HG02870 (cell line): ENCODE results near the gene MAGI1.
A peak's percentile ranks its signal among the peaks of the same experiment; 100 is the strongest.
"Not testable (repeated sequence)": the region's sequence is repeated elsewhere in the genome, so short reads cannot be mapped to it uniquely, and the experiment has no call there.

ENCODE experiments used
- ATAC-seq: cut with Tn5 transposase; IDR thresholded peaks from one replicate; pipeline ENCODE4 v1.9.1; 2021; ENCODE audit warnings: mild to moderate bottlenecking, moderate library complexity; ENCODE audit not compliant: unreplicated experiment

The MAGI1 gene

DNA sequence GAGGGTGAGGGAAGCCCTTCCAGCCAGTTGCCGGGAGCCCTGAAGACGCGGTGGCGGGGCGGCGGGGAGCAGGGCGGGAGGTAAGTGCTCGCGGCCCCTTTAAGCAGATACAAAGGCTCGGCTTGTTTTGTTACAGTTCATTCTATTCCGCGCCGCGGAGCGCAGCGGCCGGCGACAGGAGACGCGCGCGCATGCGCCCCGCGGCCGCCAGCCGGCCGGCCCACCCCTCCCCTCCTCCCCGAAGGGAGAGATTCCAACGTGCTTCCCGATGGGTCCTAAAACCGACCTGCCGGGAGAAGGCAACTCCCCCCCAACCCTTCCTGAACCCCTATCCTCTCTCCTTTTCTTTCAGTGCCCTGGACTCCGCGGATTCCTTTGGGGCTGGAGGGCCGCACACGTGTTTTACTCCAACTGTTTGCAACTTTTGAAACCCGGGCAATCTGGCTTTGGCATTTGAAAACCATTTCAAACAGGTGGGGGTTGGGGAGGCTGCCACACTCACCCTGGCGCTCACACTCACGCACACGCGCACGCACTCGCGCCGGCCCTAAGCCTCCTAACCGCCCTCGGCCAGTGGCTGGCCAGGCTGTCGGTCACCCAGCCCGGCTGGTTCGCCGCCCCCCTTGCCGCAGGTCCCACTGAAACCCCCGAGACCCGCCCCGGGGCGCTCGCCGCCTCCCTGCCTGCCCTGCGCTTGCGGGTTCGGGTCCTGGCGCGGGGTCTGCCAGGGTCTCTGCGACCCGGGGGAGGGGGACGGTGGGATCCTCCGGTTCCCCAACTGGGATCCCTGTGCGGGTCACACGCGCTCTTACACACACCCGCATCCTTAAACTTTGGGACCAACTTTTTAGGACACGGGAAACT is at the start of gene MAGI1:
MAGI1 (minus strand) TSS at position 193 of the 864 bp plus-strand sequence. CDS start 610 bp downstream, outside the sequence.
- peak; percentile 90 for ATAC-seq

DNA sequence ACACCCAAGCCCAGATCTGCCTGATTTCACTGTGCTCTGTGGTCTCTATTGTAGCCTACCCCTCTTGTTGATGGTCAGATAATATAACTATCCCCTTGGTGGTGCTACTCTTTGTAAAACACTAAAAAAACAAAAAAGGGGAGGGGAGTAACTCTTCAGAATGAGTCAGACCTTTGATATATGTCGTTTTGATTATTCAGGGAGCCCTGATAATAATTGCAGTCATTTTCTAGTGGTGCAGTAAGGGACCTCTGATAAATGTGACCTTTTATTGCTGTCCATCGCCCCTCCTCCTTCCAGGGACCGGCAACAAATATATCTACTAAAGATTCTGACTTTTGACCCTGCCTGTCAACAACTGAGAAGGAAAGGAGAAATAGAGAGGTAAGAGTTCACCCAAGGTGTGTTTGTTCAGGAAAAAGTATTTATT is 45.1 kb upstream of the MAGI1 start:
- no peak for ATAC-seq

DNA sequence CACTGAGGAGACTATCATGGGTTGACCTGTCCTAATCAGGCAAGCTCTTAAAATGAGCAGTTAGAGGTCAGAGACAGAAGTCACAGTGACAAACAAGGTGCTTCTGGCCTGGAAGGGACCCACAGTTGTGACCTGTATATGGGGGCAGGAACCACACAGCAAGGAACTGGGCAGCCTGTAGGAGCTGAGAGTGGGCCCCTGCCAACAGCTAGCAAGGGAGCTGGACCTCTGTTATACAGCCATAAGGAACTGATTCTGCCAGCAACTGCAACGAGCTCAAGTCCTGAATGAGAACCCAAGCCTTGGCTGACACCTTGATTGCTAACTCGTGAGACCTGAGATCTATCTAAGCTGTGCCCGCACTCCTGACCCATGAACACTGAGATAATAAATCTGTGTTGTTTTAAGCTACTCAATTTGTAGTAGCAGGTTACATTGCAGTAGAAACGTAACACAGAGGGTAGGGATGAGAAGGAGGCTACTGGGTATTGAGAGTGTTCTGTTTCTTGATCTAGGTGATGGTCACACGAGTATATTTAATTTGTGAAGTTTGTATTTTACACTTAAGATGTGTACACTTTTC is 44.5 kb upstream of the MAGI1 start:
- no peak for ATAC-seq

DNA sequence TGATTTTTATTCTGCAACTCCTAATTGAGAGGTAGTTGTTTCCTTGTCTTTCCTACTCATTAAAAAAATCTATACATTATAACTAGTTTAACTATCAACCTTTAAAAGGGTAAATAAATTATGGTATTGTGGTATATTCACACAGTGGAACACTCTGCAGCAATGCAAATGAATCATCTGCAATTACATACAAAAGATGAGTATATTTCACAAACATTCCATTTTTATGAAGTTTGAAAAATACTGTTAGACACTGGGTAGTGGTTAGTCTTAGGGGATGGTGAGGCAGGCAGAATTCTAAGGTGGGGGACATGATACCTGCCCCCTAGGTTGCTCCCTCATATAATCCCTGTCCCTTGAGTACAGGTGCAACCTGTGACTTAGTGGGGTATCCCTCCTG is 44.0 kb upstream of the MAGI1 start:
- no peak for ATAC-seq

DNA sequence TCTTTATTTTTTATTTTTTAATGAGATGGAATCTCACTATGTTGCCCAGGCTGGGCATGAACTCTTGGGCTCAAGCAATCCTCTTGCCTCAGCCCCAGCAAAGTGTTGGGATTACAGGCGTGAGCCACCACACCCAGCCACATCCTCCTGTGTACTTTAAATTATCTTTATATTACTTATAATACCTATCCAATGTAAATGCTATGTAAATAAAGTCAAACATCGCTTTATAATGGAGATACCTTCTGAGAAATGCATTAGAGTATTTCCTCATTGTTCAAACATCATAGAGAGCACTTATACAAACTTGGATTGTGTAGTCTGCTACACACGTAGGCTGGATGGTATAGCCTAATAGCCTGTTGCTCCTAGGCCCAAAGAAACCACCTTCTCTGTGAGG is 41.4 kb upstream of the MAGI1 start:
- no peak for ATAC-seq

DNA sequence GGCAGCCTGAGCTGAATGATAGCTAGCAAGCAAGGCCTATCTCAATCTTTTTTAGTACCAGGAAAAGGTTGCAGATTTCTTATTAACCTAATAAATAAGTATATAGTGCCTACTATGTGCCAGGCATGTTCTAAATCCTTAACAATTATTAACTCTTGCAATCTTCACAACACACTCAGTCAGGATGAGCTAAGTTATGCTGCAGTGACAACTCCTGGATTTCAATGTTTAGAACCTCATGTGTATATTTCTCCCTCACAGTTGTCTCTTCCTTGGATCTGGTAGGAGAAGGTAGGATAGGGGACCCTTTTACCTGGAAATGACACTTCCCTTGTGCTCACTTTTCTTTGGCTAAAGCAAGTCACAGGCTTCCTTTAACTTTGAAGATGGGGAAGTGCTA is 39.3 kb upstream of the MAGI1 start:
- no peak for ATAC-seq

DNA sequence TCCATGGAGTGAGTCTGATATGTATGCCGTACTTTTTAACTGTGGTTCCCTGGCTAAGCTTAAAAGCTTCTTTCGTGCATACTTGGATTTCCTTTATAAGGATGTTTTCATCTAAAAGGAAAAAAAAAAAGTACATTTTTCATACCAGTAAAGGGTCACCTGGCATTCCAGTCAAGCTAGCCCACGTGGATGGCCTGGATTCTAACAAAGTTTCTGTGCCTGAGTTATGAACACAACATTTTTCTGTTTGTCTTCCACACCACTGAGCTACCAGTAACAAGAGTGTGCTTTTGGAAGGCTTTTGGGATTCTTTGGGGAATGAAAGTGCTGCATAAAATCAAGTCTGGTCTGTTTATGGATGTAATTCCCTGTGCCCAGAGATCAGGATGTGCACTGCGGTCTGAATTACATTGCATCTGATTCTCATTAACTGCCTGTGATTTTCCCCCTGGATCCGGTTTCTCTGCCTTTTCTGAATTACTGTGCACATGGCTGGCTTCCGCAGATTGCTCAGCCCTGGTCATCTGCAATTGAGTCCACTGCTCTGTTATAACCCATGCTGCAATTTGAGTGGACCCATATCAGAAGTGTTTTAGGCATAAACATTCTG is 38.2 kb upstream of the MAGI1 start:
- no peak for ATAC-seq

DNA sequence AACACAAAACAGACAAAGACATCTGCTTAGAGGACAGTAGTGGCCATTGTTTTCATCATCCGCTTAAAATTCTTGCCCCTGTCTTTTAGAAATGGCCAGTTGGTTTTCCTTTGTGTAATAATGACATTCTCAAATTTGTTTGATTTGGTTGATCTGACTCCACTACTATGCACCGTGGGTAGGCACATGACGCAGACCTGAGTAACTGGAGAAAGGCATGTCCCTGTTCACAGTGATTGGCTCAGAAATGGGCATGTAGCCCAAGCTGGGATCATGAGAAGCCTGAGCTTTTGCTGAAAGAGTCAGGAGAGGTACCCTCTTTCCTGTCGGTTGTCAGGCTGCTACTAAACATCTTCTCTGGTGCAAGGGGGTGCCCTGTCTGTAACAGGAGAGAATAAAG is 36.6 kb upstream of the MAGI1 start:
- ATAC-seq = no peak

DNA sequence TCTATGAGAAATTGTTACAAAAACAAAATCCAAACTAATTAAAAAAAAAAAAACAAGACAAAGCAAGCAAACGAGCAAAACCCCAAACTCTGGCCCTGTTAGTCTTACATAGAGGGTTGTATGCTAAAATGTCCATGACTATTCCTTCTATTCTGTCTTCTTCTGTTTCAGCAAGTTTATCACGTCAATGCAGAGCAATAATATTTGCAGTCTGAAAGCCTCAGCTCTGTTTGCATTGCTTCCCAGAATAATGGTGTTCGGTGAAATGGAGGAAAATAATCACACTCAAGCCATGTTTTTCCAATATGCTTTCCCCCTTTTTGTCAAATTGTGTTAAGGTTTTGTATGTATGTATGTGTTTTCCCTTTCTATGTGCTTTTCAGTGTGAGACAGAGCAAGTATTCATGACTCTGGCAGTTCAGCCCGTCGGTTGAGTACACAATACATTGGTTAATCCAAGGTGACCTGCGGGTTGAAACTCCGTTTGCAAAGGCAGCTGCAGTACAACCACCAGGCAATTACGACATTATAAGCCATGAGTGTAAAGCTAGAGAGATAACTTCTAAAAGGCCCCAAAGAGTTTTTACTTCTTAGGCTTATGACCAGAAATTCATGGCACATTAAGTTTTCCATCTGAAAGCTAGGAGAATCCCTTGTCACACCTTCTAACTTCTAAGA is 34.9 kb upstream of the MAGI1 start:
- no peak for ATAC-seq

DNA sequence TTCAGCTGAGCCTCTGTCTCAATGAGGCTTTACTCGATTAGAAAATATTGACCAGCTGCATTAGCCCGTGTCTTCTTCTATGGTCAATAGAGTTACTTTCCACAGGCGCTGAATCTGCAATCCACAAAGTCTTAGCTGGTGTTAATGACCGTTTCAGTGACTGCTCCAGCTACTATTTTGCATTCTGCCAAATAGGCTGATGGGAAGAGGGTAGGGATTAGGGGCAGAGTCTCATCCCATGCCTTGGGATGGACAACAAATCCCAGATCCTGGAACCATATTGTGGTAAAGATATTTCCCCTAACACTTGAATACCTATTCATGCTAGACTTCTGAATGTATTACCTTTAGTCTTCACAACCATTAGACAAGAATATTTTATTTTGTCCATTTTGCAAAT is 29.5 kb upstream of the MAGI1 start:
- ATAC-seq = no peak

DNA sequence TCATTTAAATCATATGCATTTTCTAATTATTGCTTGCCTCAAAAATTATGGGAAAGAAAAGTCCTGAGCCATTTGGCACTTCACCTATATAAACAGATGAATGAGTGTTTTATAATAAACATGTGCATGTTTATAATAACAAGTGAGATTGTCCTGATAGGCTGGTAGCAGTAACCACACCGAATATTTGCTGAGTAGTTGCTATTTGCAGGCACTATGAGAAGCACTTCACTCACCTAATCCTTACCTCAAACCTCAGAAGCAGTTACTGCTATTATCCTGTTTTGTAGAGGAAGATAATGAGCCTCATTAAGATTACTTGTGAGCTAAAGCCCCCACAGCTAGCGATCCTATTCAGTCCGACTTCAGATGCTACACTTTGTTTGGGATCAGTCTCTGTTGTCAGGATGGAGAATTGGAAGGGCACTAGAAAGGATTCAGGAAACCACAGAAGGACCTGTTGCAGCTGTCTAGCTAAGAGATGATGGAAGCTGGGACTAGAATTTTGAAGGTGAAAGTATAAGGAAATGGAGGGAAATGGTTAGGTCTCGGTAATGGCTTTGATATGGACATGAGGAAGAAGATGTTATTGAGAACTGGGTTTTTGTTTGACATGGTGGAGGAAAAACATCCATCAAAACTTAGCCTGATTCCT is 28.4 kb upstream of the MAGI1 start:
- no peak for ATAC-seq

DNA sequence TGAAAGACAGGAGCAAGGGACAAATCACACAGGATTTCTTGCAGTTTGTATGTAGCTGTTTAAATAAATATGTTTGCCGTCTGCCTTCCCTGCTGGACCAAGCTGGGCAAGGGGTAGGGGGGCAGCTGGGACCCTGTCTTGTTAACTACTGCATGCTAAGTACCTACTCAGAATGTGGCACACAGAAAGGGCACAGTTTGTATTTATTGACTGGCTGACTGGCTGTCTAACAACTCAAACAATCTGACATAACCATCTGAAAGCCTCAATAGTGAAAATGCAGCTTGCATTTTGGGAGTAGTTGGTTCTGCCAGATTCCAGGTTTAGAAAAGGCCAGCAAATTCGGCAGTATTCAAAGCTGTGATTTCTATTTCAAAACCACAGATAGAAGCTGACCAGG is 16.6 kb upstream of the MAGI1 start:
- no peak for ATAC-seq

DNA sequence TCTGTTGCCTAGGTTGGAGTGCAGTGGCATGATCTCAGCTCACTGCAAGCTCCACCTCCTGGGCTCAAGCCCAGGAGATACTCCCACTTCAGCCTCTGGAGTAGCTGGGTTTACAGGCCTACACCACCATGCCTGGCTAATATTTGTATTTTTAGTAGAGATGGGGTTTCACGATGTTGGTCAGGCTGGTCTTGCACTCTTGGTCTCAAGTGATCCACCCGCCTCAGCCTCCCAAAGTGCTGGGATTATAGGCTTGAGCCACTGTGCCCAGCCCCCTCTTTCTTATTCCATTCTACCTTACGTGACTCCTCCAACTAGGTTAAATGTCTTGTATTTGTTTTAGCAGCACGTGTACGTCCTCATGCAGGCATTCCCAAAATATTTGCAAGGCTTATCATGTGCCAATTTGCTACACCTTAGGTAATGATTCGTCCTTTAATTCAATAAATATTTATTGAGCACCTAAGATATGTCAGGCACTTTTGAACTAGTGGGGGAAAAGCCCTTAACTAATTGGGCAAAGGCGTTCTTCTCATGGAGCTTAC is 14.9 kb upstream of the MAGI1 start:
- ATAC-seq = no peak

DNA sequence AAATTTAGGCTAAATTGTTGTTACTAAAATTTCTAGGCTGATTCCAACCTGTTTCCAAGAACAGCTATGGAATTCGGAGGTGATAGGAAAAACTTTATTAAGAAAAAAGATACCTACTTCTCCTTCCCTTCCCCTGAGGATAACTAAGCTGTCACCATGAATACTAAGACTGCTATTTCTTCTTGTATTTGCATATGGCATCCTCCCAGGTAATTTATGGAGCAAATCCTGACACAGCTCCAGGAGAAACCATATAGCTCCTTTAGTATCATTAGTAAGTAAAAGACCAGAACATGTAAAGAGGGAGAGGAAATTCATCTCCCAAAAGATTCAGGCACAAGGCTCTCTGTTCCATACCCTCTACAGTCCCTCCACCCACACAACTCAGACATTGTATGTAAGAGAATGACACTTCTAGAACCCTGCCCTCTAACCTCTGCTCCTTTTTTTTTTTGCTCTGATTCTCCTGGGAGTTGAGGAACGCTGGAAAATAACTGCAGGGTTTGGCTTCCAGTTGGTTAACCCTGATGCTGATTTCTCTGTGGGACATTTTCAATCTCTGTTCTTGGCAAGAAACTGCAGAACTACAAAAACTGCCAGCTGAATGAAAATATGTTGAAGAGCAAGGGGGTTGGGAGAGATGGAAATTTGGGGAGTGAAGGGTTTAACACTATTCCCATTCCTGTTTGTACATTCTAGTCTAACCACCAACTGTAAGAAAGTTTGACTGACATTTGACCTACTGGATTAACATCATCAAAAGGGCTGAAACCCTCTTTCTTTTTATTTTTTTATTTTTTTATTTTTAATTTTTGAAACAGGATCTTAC is 14.2 kb upstream of the MAGI1 start:
- no peak for ATAC-seq

DNA sequence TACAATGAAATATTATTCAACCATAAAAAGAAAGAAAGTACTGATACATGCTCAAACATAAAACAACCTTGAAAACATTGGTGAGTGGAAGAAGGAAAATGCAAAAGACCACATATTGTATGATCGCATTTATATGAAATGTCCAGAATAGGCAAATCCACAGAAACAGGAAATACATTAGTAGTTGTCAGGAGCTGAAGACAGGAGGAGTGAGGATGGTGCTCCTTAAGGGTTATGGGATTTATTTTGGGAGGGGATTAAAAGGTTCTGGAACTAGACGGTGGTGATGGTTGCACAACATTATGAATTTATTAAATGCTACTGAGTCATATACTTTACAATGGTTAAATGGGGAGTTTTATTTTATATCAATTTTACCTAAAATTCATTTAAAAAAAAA is 12.1 kb upstream of the MAGI1 start:
- ATAC-seq = no peak

DNA sequence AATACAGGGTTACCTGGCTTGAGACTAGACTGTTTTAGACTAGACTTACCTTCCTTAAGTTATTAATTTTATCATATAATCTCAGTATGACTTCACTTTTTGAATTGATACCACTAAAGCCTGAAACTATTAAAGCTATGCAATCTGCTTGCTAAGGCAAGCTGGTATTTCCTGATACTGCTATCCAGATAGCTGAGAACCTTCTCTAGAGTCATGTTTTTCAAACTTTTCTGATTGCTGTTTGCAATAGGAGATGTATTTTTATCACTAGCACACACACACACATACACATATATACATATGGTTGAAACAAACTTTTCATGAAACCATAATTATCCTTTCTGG is 9.3 kb upstream of the MAGI1 start:
- ATAC-seq = no peak

DNA sequence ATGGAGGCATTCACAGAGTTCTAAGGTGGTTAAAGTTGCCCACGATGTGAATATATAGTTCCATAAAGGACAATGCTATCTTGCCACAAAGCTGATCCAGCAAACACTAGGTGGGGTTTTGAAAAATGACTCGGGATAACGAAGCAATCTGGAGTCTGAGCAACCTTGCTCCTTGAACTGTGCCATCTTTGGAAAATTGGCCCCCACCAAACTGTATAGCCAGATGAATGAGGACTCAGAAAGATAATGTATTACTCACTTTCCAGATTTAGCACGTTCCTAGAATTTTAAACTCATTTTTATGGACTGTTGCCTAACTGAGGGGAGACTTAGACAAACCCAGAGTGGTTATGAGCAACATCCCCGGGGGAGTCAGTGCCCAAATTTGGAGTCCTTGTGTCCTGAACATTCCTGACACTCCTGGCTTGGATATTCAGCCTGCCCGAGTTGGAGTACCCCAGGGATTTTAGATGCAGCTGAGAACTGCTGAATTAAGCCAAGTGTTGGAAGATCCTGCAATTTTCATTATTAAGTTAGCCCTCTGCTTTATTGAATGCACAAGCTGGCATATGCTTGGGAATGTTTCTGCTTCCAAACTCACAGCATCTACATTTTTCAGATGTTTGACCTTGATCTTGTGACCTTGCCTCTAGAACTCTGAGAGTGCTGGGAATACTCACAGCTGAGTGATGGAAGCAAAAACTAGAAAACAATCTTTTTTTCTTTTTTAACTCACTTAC is 8.8 kb upstream of the MAGI1 start:
- no peak for ATAC-seq

DNA sequence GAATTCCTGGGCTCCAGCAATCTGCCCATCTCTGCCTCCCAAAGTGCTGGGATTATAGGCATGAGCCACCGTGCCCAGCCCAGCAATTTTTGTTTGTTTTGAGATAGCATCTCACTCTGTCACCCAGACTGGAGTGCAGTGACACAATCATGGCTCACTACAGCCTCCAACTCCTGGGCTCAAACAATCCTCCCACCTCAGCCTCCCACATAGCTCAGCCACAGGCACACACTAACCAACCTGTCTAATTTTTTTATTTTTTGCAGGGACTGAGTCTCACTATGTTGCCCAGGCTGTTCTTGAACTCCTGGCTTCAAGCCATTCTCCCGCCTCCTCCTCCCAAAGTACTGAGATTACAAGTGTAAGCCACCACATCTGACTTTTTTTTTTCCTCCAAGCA is 7.6 kb upstream of the MAGI1 start:
- not testable (repeated sequence) for ATAC-seq

DNA sequence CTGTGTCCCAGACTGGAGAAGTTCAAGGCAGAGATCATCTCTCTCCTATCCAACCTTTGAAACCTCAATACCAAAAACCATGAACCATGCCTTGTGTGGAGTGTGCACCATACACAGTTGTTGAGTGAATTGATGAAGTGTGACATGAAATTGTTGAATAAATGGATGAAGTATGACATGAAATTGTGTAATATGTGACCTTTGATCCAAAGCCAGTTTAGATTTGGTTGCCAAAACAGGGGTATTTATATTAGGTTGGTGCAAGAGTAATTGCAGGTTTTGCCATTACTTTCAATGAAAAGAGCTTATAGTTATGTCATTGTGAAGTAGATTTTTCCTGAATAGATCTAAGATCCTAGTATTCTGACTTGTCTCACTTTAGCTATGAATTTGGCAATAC is 3.1 kb upstream of the MAGI1 start:
- ATAC-seq = no peak
